OCI-LY3 (cell line): ENCODE measurements around the gene OR52N2.

Source experiments
- EZH2phosphoT487 ChIP-seq: fragments of 200-600 bp; shearing (Covaris generic); IDR thresholded peaks from 2 replicates; pipeline ENCODE4 v1.6.1; 2018; ENCODE audit warnings: antibody characterized with exemption, mixed run types, low read depth
- TF ChIP-seq, protein P1 (sequence below): fragments of 200-600, 300-600 bp; sonication (generic); IDR thresholded peaks from 2 replicates; pipeline ENCODE4 v1.5.1; 2014; ENCODE audit warnings: antibody characterized with exemption, low read length, low read depth

DNA sequence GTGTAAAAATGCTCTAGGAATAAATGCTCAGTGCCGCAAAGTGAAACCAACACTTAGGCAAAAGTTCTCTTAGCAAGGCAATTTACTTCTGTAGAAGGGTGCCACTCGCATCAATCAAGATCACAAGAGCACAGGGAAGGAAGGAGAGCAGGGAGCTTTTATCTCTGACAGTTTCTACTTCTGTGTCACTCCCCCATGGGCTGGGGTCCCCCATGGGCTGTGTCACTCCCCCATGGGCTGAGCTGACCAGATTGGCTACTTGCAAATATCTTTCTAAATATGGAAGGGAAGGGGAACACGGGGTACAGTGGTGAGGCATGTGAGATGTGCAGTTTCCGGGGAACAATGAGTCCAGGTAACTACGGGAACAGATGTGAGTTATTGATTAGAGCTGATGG is 397 bp downstream of the OR52N2 start:
- TF ChIP-seq, protein P1, sequence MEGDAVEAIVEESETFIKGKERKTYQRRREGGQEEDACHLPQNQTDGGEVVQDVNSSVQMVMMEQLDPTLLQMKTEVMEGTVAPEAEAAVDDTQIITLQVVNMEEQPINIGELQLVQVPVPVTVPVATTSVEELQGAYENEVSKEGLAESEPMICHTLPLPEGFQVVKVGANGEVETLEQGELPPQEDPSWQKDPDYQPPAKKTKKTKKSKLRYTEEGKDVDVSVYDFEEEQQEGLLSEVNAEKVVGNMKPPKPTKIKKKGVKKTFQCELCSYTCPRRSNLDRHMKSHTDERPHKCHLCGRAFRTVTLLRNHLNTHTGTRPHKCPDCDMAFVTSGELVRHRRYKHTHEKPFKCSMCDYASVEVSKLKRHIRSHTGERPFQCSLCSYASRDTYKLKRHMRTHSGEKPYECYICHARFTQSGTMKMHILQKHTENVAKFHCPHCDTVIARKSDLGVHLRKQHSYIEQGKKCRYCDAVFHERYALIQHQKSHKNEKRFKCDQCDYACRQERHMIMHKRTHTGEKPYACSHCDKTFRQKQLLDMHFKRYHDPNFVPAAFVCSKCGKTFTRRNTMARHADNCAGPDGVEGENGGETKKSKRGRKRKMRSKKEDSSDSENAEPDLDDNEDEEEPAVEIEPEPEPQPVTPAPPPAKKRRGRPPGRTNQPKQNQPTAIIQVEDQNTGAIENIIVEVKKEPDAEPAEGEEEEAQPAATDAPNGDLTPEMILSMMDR: no peak
- TF ChIP-seq EZH2phosphoT487: no peak
